H1 (cell line): ENCODE results near the gene ZNF487. TPM values are rescaled to one million over a fixed set of nuclear protein-coding genes. Genes with fewer than 3 reads are reported as not detected.
"Not testable (repeated sequence)": the region's sequence is repeated elsewhere in the genome, so short reads cannot be mapped to it uniquely, and the experiment has no call there.

Source experiments
- CTCF ChIA-PET: fragments of 300-600 bp; sonication (Branson Sonifier 250); formaldehyde crosslinking; loops from one replicate; lab custom pipeline; 2021; ENCODE audit not compliant: partially characterized antibody; lab: Charles Lee
- POLR2A ChIA-PET: fragments of 300-600 bp; sonication (Branson Sonifier 250); formaldehyde crosslinking; loops from one replicate; lab custom pipeline; 2021; ENCODE audit warnings: inconsistent platforms; ENCODE audit not compliant: partially characterized antibody; lab: Charles Lee
- DNase-seq, 2 experiments: peaks; one replicate each; pipeline versions ENCODE4 v3.0.0 to v3.0.0-alpha.2; 2010 to 2022; ENCODE audit warnings: low spot score in 2 of 2, low read depth in 1 of 2, mixed read lengths in 1 of 2
- FAIRE-seq: peaks from 2 replicates; lab custom pipeline; 2011; peaks lifted over from hg19 to GRCh38; lab: Jason Lieb, UNC
- H2AFZ ChIP-seq: 2 replicates; pipeline ENCODE4 v1.8.1; 2012; ENCODE audit warnings: low read length, inconsistent platforms
- H2AK5ac ChIP-seq: 2 replicates; pipeline ENCODE4 v1.6.1; 2013; ENCODE audit warnings: low read depth, low read length
- H2BK120ac ChIP-seq: replicated peaks from 2 replicates; pipeline ENCODE3; 2013; ENCODE audit warnings: low read depth, low read length, inconsistent platforms
- H2BK12ac ChIP-seq: 2 replicates; pipeline ENCODE4 v1.6.1; 2013; ENCODE audit warnings: low read depth, low read length
- H2BK15ac ChIP-seq: 2 replicates; pipeline ENCODE4 v1.6.1; 2013; ENCODE audit warnings: low read length
- H2BK20ac ChIP-seq: 2 replicates; pipeline ENCODE4 v1.6.1; 2013; ENCODE audit warnings: low read length
- H2BK5ac ChIP-seq: 2 replicates; pipeline ENCODE4 v1.6.1; 2013; ENCODE audit warnings: low read depth, low read length
- H3K14ac ChIP-seq: 2 replicates; pipeline ENCODE4 v1.6.1; 2013; ENCODE audit warnings: inconsistent platforms; ENCODE audit not compliant: insufficient read length
- H3K18ac ChIP-seq: 2 replicates; pipeline ENCODE4 v1.6.1; 2013; ENCODE audit warnings: low read length; ENCODE audit errors: extremely low read depth
- H3K23ac ChIP-seq: 2 replicates; pipeline ENCODE4 v1.6.1; 2013; ENCODE audit warnings: inconsistent platforms; ENCODE audit not compliant: insufficient read length
- H3K23me2 ChIP-seq: 2 replicates; pipeline ENCODE4 v1.6.1; 2013; ENCODE audit warnings: low read depth, low read length
- H3K27ac ChIP-seq: 2 replicates; pipeline ENCODE4 v1.6.1; 2011; ENCODE audit warnings: low read depth, low read length, inconsistent platforms
- H3K27me3 ChIP-seq, 4 experiments: replicated peaks in 1 of 4; 1 replicate in 1 of 4; 2 replicates in 3 of 4; pipeline versions ENCODE4 v1.6.1 to v1.8.1; 2011 to 2013; ENCODE audit warnings: low read length in 3 of 4, mild to moderate bottlenecking in 3 of 4, inconsistent platforms in 2 of 4, mixed read lengths in 2 of 4, moderate library complexity in 1 of 4; ENCODE audit not compliant: control insufficient read depth in 3 of 4, insufficient read depth in 3 of 4; ENCODE audit errors: extremely low read depth in 1 of 4
- H3K36me3 ChIP-seq, 4 experiments: 2 replicates each; pipeline versions ENCODE4 v1.6.1 to v1.8.1; 2011 to 2013; ENCODE audit warnings: mild to moderate bottlenecking in 4 of 4, low read length in 3 of 4, moderate library complexity in 2 of 4, control low read depth in 1 of 4, inconsistent platforms in 1 of 4; ENCODE audit not compliant: insufficient read depth in 4 of 4, control insufficient read depth in 2 of 4
- H3K4ac ChIP-seq: replicated peaks from 2 replicates; pipeline ENCODE3; 2013; ENCODE audit warnings: low read length, low read depth, mixed read lengths, inconsistent platforms; ENCODE audit not compliant: insufficient read length
- H3K4me1 ChIP-seq, 4 experiments: replicated peaks in 1 of 4; 1 replicate in 1 of 4; 2 replicates in 3 of 4; pipeline versions ENCODE4 v1.6.1 to v1.8.1; 2011 to 2013; ENCODE audit warnings: low read length in 3 of 4, inconsistent platforms in 2 of 4, mixed read lengths in 1 of 4; ENCODE audit not compliant: insufficient read depth in 4 of 4, control insufficient read depth in 3 of 4
- H3K4me2 ChIP-seq, 2 experiments: 2 replicates each; pipeline versions ENCODE4 v1.6.1 to v1.8.1; 2011 to 2013; ENCODE audit warnings: low read depth in 2 of 2, low read length in 2 of 2, control low read depth in 1 of 2, inconsistent platforms in 1 of 2, mild to moderate bottlenecking in 1 of 2; ENCODE audit not compliant: insufficient read depth in 1 of 2
- H3K4me3 ChIP-seq, 4 experiments: fragments of 200-600, 300-600 bp in 1 of 4; sonication (generic), shearing (Covaris generic), sonication (Bioruptor Twin) in 1 of 4; 2 replicates each; pipeline versions ENCODE4 v1.5.1 to v1.8.1; 2011 to 2016; ENCODE audit warnings: low read length in 4 of 4, low read depth in 3 of 4, control low read depth in 2 of 4, inconsistent platforms in 2 of 4, mild to moderate bottlenecking in 2 of 4, mixed read lengths in 1 of 4, moderate library complexity in 1 of 4; ENCODE audit not compliant: insufficient read depth in 2 of 4; ENCODE audit errors: extremely low read depth in 1 of 4
- H3K56ac ChIP-seq: replicated peaks from 2 replicates; pipeline ENCODE3; 2013; ENCODE audit warnings: low read depth, mild to moderate bottlenecking, mixed read lengths, low read length, inconsistent platforms; ENCODE audit not compliant: insufficient read length
- H3K79me1 ChIP-seq: 2 replicates; pipeline ENCODE4 v1.6.1; 2013; ENCODE audit warnings: low read depth, low read length, control low read depth
- H3K79me2 ChIP-seq, 2 experiments: 2 replicates each; pipeline versions ENCODE4 v1.6.1 to v1.8.1; 2012 to 2013; ENCODE audit warnings: low read length in 2 of 2, mild to moderate bottlenecking in 2 of 2, inconsistent platforms in 1 of 2; ENCODE audit not compliant: insufficient read depth in 2 of 2, control insufficient read depth in 1 of 2
- H3K9ac ChIP-seq, 4 experiments: replicated peaks in 1 of 4; 1 replicate in 1 of 4; 2 replicates in 3 of 4; pipeline versions ENCODE4 v1.6.1 to v1.8.1; 2011 to 2013; ENCODE audit warnings: low read depth in 3 of 4, low read length in 3 of 4, control low read depth in 2 of 4, mild to moderate bottlenecking in 2 of 4, moderate library complexity in 2 of 4, inconsistent platforms in 1 of 4; ENCODE audit errors: extremely low read depth in 1 of 4
- H3K9me3 ChIP-seq, 2 experiments: 2 replicates each; pipeline versions ENCODE4 v1.6.1 to v1.8.1; 2012 to 2013; ENCODE audit warnings: mild to moderate bottlenecking in 2 of 2, moderate library complexity in 2 of 2, control low read depth in 1 of 2, inconsistent platforms in 1 of 2, low read depth in 1 of 2, low read length in 1 of 2, mixed read lengths in 1 of 2; ENCODE audit not compliant: insufficient read depth in 2 of 2
- H4K20me1 ChIP-seq, 2 experiments: replicated peaks in 1 of 2; 2 replicates each; pipeline versions ENCODE3 to v1.8.1; 2011 to 2013; ENCODE audit warnings: inconsistent platforms in 2 of 2, low read length in 2 of 2, mild to moderate bottlenecking in 1 of 2; ENCODE audit not compliant: insufficient read depth in 2 of 2, control insufficient read depth in 1 of 2
- H4K5ac ChIP-seq: 2 replicates; pipeline ENCODE4 v1.6.1; 2013; ENCODE audit warnings: low read length, low read depth, mixed read lengths, inconsistent platforms; ENCODE audit not compliant: insufficient read length
- H4K8ac ChIP-seq: 2 replicates; pipeline ENCODE4 v1.8.0; 2013; ENCODE audit warnings: mild to moderate bottlenecking, moderate library complexity, low read length, inconsistent platforms; ENCODE audit not compliant: insufficient read depth; ENCODE audit errors: extremely low read depth
- H4K91ac ChIP-seq: replicated peaks from 2 replicates; pipeline ENCODE3; 2013; ENCODE audit warnings: low read length, mixed read lengths, inconsistent platforms; ENCODE audit not compliant: insufficient read length
- SRF ChIP-seq: IDR thresholded peaks from 2 replicates; pipeline ENCODE4 v1.6.1; 2011; ENCODE audit warnings: mild to moderate bottlenecking, low read depth, low read length, moderate library complexity
- WGBS, 2 experiments: shearing (Covaris generic) in 1 of 2; methylation state at CpG; one replicate each; pipeline versions ENCODE4 v1.1.6 to v1.1.7; 2013 to 2015; ENCODE audit warnings: low lambda C conversion rate in 2 of 2, mixed read lengths in 2 of 2, inconsistent platforms in 1 of 2, low coverage in 1 of 2, missing lambda C conversion rate in 1 of 2; ENCODE audit not compliant: insufficient replicate concordance in 2 of 2, insufficient coverage in 1 of 2, insufficient read length in 1 of 2; ENCODE audit errors: extremely low coverage in 1 of 2, missing lambda C conversion rate in 1 of 2; 5-methylcytosine and 5-hydroxymethylcytosine counted together
- polyA plus RNA-seq, 7 experiments: library from polyadenylated mRNA; depleted of rRNA in 3 of 7; stranded (reverse) in 5 of 7; unstranded in 2 of 7; fragments of >200 nt in 5 of 7; fragments of 200-250 nt in 2 of 7; gene quantifications; 1 replicate in 5 of 7; 2 replicates in 1 of 7; 4 replicates in 1 of 7; pipeline versions ENCODE4 v1.2.1 to v1.2.3, GENCODE V29; 2011 to 2013; ENCODE audit warnings: missing spikeins in 2 of 7, mixed read lengths in 2 of 7
- total RNA-seq: library from RNA; stranded (reverse); fragmentation: NEBNext Ultra II Directional; extraction: Animal tissue kit (Norgen Biotek cat#: 25700); gene quantifications from 2 replicates; pipeline ENCODE4 v1.2.1, GENCODE V29; 2021
- TF ChIP-seq, protein P1 (sequence below), 3 experiments: IDR thresholded peaks; 1 replicate in 2 of 3; 2 replicates in 1 of 3; pipeline versions ENCODE4 v1.5.1 to v1.6.1; 2011; ENCODE audit warnings: low read length in 3 of 3, mild to moderate bottlenecking in 3 of 3, inconsistent platforms in 2 of 3, low read depth in 1 of 3, moderate library complexity in 1 of 3; ENCODE audit not compliant: insufficient read depth in 1 of 3; ENCODE audit errors: control extremely low read depth in 1 of 3

Gene ZNF487
- total and polyA plus RNA-seq, 2 of the 8 experiments (the other 6 are each of a cell fraction or from before 2014, with no cell fraction given): 1.9 to 2.5 TPM

DNA sequence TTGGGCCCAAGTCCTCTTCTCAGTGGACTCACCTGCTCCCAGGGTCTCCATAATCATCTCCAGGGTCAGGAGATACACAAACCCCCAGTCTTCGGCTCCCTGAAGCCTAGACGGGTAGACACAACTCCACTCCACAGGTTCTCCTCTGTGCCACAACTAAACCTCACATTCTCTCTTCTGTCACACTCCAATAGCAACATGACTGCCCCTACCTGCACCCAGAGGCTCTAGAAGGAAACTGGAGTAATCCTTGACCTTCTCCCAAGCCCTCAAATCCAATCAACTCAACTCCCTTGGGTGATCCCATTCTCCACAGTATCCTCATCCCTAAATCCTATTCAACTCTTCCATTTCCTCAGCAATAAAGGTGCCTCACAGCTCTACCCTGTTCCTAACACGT is 44.2 kb upstream of the ZNF487 start (continued):
- TF ChIP-seq, protein P1, sequence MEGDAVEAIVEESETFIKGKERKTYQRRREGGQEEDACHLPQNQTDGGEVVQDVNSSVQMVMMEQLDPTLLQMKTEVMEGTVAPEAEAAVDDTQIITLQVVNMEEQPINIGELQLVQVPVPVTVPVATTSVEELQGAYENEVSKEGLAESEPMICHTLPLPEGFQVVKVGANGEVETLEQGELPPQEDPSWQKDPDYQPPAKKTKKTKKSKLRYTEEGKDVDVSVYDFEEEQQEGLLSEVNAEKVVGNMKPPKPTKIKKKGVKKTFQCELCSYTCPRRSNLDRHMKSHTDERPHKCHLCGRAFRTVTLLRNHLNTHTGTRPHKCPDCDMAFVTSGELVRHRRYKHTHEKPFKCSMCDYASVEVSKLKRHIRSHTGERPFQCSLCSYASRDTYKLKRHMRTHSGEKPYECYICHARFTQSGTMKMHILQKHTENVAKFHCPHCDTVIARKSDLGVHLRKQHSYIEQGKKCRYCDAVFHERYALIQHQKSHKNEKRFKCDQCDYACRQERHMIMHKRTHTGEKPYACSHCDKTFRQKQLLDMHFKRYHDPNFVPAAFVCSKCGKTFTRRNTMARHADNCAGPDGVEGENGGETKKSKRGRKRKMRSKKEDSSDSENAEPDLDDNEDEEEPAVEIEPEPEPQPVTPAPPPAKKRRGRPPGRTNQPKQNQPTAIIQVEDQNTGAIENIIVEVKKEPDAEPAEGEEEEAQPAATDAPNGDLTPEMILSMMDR (IDR thresholded peaks at IDR 0.05; ENCODE audit: control extremely low read depth in 1 of 3, insufficient read depth in 1 of 3, low read depth in 1 of 3, low read length in 3 of 3): no peak
- TF ChIP-seq SRF: no peak

DNA sequence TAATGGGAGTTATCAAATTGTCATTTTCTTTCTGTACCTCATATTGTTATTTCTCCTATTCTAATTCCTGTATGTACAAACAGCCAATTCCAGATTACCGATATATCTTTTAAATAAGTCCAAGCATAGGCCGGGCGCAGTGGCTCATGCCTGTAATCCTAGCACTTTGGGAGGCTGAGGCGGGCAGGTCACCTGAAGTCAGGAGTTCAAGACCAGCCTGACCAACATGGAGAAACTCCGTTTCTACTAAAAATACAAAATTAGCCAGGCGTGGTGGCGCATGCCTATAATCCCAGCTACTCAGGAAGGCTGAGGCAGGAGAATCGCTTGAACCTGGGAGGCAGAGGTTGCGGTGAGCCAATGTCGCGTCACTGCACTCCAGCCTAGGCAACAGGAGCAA is 43.7 kb upstream of the ZNF487 start:
- H3K79me1 ChIP-seq: peaks cover 15% of the 10 kb centered on the region
- H3K56ac ChIP-seq, H4K91ac ChIP-seq, H2BK120ac ChIP-seq, H3K23ac ChIP-seq, H2BK12ac ChIP-seq, H3K27ac ChIP-seq, H3K4me1 ChIP-seq, H3K4me3 ChIP-seq, H2BK15ac ChIP-seq, FAIRE-seq, H2BK5ac ChIP-seq, H3K4ac ChIP-seq, H2AFZ ChIP-seq, H3K4me2 ChIP-seq, H4K5ac ChIP-seq, DNase-seq, H3K27me3 ChIP-seq, H2BK20ac ChIP-seq, H3K9me3 ChIP-seq, H3K23me2 ChIP-seq, H4K8ac ChIP-seq, H3K18ac ChIP-seq, H3K14ac ChIP-seq, H3K9ac ChIP-seq, H2AK5ac ChIP-seq: not testable (repeated sequence)
- ChIA-PET CTCF (interaction anchor here (0.6 to 0.7 kb wide), 2 partner anchors 70 to 132 kb away, joined by 3 read pairs; no protein-coding TSS in a partner anchor), POLR2A (interaction anchor here (0.7 to 10.5 kb wide), 7 partner anchors 9 to 144 kb away, joined by 3 to 112 read pairs (median 5); partner anchors contain the start of genes HNRNPF and ZNF487)
- H4K20me1 ChIP-seq: peaks cover 40 to 48% of the 10 kb centered on the region in 2 experiments
- WGBS, 2 experiments: 94% methylated on average over 11 of the region's 11 CpGs; no CpG with 5 or more reads in 1 of the 2 experiments
- H3K79me2 ChIP-seq: peaks cover 44 to 89% of the 10 kb centered on the region in 2 experiments
- H3K36me3 ChIP-seq: peaks cover 30 to 70% (median 60%) of the 10 kb centered on the region in 4 experiments
